Right atrium auricular region (tissue), 2 donors: ENCODE results near the gene LSMEM2. TPM values are rescaled to one million over a fixed set of nuclear protein-coding genes. Genes with fewer than 3 reads are reported as not detected.

Source experiments
- DNase-seq: peaks from one replicate; pipeline ENCODE4 v3.0.0-alpha.2; 2019; ENCODE audit warnings: low spot score
- H3K27ac ChIP-seq, 2 donors: fragments of 200-600 bp; sonication (generic); 1 replicate in 1 of 2; 2 replicates in 1 of 2; pipeline ENCODE4 v1.5.1; 2016 to 2019
- H3K27me3 ChIP-seq, 2 donors: fragments of 200-600 bp; sonication (generic); one replicate each; pipeline versions ENCODE4 v1.5.1 to v1.6.0; 2017 to 2019
- H3K36me3 ChIP-seq: fragments of 200-600 bp; sonication (generic); one replicate; pipeline ENCODE4 v1.5.1; 2016
- H3K4me1 ChIP-seq, 2 donors: fragments of 200-600 bp; sonication (generic); one replicate each; pipeline versions ENCODE4 v1.5.1 to v1.6.0; 2017 to 2019
- H3K4me3 ChIP-seq, 2 donors: fragments of 200-600 bp; sonication (generic); 1 replicate in 1 of 2; 2 replicates in 1 of 2; pipeline ENCODE4 v1.5.1; 2017 to 2019; ENCODE audit warnings: mild to moderate bottlenecking in 1 of 2, moderate library complexity in 1 of 2
- H3K9me3 ChIP-seq, 2 donors: fragments of 200-600 bp; sonication (generic); one replicate each; pipeline ENCODE4 v1.5.1; 2019
- total RNA-seq, 2 donors: library from RNA; depleted of rRNA; stranded (reverse); fragments of >200 nt; gene quantifications; one replicate each; pipeline ENCODE4 v1.1.0, GENCODE V29; 2016
- TF ChIP-seq, protein P1 (sequence below), 2 donors: fragments of 200-600 bp; sonication (generic); IDR thresholded peaks; one replicate each; pipeline ENCODE4 v1.5.1; 2019; ENCODE audit warnings: antibody characterized with exemption in 2 of 2

Gene LSMEM2
- total RNA-seq, 2 donors from 2014 or later = 9.0 to 10.6 TPM

DNA sequence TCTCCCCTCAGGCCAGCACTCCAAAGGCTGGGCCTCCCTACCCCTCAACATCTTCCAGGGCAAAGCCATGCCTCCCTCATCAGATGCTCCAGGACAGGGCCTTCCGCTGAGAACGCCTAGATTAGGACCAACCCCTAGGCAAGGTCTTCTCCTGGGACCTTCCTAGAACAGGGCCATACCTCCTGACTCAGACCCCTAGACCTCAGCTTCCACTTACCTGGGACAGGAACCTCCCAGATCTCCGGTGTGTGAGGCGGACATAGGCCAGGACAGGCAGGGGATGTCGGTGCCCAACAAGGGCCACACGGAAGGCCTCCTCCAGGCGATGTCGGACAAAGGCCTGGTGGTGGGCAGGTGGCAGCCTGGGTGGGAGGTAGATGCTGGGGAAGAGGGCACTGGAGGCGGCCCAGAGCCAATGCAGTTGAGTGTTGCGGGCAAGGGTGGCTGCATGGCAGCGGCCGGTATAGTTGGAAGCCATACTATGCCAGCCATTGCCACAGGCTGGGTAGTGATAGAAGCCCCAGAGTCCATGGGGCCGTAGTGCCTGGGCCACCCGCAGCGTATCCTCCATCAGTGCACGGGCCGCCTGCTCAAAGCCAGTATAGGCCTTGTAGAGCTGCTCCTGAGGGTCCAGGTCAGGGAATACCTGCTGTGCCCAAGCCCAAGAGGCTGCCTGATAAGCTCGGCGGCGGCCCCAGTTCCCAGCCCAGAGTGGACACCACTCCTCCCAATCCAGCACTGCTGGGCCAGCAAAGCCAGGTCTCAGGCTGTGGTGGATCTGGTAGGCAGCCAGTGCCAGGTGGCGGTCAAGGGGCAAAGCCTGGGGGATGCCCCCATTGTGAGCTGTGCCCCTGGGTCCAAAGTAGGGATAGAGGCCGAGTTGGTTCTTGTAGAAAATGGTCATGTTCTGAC is 15.9 kb downstream of the LSMEM2 start:
- H3K36me3 ChIP-seq = peaks cover 8% of the 10 kb centered on the region
- peaks cover 0 to 46% of the 10 kb centered on the region in 2 donors for H3K4me1 ChIP-seq
- no peak overlapping the region for H3K4me3 ChIP-seq
- no peak overlapping the region for H3K27ac ChIP-seq
- TF ChIP-seq, protein P1, sequence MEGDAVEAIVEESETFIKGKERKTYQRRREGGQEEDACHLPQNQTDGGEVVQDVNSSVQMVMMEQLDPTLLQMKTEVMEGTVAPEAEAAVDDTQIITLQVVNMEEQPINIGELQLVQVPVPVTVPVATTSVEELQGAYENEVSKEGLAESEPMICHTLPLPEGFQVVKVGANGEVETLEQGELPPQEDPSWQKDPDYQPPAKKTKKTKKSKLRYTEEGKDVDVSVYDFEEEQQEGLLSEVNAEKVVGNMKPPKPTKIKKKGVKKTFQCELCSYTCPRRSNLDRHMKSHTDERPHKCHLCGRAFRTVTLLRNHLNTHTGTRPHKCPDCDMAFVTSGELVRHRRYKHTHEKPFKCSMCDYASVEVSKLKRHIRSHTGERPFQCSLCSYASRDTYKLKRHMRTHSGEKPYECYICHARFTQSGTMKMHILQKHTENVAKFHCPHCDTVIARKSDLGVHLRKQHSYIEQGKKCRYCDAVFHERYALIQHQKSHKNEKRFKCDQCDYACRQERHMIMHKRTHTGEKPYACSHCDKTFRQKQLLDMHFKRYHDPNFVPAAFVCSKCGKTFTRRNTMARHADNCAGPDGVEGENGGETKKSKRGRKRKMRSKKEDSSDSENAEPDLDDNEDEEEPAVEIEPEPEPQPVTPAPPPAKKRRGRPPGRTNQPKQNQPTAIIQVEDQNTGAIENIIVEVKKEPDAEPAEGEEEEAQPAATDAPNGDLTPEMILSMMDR (IDR thresholded peaks at IDR 0.05) = no peak
- no peaks in the 10 kb centered on the region for H3K9me3 ChIP-seq
- DNase-seq = no peak
- H3K27me3 ChIP-seq = no peaks in the 10 kb centered on the region

DNA sequence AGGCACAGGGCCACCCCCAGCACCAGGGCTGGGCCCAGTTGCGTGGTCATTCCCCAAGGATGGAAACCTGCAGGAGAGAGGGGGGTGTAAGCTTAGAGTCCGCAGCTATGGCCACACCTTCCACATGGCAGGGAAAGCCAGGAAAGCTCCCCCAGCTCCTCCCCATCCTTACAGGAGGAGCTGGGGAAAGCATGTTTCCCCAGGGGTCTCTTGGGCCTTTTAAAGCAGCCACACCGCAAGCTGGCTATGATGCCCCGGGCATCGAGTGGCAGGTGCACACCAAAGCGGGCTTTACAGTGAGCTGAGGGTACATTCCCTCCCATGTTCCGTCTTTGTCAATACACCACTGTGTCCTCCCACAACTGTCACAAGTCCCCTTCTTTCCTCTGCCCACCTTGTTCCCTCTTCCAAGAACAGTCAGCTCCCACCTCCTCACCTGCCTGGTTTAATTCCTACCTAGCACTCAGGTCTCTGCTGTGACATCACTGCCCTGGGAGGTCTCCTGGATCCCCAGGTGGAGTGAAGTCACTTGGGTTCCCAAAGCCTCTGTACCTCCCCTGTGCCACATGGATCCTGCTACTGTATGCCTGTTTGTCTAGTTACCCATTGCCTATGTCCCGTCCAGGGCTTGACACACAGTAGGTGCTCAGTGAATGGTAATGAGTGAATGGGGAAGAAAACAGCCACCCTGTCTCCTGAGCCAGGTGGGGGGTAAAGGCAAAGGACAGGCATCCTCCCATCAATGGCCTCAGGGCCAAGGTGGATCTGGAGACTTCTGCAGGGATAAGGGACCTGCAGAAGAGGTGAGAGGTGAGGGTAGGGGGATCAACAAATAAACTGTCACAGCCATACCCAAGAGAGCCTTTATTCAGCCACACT is 16.9 kb downstream of the LSMEM2 start:
- Histone ChIP-seq H3K4me3 (no peak overlapping the region), H3K4me1 (peaks cover 0 to 49% of the 10 kb centered on the region in 2 donors), H3K27ac (no peak overlapping the region), H3K27me3 (no peaks in the 10 kb centered on the region), H3K9me3 (no peaks in the 10 kb centered on the region), H3K36me3 (no peaks in the 10 kb centered on the region)
- TF ChIP-seq, protein P1 (IDR thresholded peaks at IDR 0.05) = no peak
- no peak for DNase-seq

DNA sequence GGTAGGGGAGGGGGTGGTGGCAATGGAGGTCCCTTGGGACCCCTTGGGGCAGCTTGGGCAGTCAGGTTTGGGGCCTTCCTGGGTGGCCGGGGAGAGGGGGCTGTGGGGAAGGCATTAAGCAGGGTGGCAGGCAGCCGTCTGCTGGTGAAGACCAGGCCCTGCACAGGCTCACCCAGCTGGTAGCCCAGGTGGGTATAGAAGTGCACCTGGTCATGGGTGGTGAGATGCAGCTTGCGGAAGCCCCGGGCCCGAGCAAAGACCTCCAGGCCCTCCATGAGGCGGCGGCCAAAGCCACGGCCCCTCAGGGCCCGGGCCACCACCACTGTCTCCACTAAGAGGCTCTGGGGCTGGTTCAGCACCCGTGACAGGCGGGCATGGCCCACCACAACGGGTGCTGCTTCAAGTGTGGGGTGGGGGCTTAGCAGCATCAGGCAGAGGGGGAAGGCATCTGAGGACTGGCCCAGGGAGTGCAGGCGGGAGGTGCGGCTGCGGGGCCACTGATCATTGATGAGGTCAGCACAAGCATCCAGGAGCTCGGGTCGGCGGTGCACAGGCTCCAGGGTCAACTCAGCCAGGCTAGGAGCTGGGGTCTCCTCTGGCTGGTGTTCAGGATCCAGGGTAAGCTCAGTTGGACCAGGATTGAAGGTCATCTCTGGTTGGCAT is 18.0 kb downstream of the LSMEM2 start:
- H3K4me1 ChIP-seq = peaks cover 0 to 44% of the 10 kb centered on the region in 2 donors
- H3K27ac ChIP-seq = no peak overlapping the region
- TF ChIP-seq, protein P1 (IDR thresholded peaks at IDR 0.05) = no peak
- no peaks in the 10 kb centered on the region for H3K9me3 ChIP-seq
- no peak for DNase-seq
- no peaks in the 10 kb centered on the region for H3K36me3 ChIP-seq
- no peaks in the 10 kb centered on the region for H3K27me3 ChIP-seq
- H3K4me3 ChIP-seq = no peak overlapping the region

DNA sequence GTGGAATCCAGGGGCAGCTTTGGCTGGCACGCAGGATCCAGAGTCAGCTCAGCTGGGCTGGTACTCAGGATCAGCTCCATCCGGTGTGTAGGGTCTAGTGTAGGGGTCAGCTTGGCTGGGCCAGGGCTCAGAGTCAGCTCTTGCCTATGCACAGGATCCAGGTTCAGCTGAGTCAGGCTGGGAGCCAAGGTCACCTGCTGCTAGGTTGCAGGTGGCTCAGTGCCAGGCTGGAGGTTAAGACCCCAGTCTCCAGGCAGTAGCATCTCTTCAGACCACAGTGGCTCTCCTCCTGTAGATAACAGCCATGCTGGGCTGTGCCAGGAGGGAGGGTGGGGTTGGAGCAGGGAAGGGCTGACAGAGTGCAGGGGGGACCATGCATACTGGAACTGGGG is 18.5 kb downstream of the LSMEM2 start:
- no peak for DNase-seq
- no peak overlapping the region for H3K27ac ChIP-seq

More for the DNA sequence above, 18.5 kb downstream of the LSMEM2 start:
- H3K4me1 ChIP-seq = peaks cover 0 to 46% of the 10 kb centered on the region in 2 donors
- H3K27me3 ChIP-seq = no peaks in the 10 kb centered on the region
- H3K4me3 ChIP-seq = no peak overlapping the region
- TF ChIP-seq, protein P1 (IDR thresholded peaks at IDR 0.05) = no peak
- no peaks in the 10 kb centered on the region for H3K9me3 ChIP-seq
- H3K36me3 ChIP-seq = no peaks in the 10 kb centered on the region
